HG02798 (cell line): Measurements from ENCODE around the gene NUPR1.
"Not testable (repeated sequence)": the region's sequence is repeated elsewhere in the genome, so short reads cannot be mapped to it uniquely, and the experiment has no call there.

Experiments
- ATAC-seq: cut with Tn5 transposase; IDR thresholded peaks from one replicate; pipeline ENCODE4 v1.9.1; 2021; ENCODE audit warnings: mild to moderate bottlenecking; ENCODE audit not compliant: unreplicated experiment, poor library complexity

Gene NUPR1

DNA sequence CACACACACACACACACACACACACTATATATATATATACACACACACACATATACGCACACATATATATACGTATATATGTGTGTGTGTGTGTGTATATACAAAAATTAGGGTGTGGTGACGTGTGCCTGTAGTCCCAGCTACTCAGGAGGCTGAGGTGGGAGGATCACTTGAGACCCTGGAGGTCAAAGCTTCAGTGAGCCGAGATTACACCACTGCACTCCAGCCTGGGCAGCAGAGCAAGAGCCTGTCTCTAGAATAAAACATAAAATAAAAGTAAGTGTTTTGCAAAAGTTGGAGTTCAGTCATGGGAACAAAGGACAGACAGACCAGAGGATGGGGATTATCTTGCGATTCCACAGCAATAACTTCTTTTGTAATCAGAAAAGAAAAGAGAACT is 10.8 kb downstream of the NUPR1 start:
- ATAC-seq, result no peak

DNA sequence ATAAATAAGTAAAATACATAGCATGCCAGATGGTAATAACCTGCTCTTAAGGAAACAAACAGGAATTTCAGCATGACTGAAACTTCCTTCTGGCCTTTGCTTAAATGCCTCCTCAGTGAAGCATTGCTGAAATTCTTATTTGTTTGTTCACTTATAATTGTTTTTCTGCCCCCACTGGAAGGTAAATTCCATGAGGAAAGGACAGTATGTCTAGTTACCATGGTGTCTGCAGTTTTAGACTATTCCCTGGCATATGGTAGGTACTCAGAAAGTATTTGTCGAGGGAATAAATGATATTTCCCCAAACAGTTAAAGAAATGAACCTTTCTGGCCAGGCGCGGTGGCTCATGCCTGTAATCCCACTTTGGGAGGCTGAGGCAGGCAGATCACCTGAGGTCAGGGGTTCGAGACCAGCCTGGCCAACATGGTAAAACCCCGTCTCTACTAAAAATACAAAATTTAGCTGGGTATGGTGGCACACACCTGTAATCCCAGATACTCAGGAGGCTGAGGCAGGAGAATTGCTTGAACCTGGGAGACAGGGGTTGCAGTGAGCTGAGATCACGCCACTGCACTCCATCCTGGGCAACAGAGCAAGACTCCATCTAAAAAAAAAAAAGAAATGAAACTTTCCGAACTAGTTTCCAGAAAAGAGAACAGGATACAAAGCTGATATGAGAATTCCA is 11.5 kb downstream of the NUPR1 start:
- ATAC-seq, result not testable (repeated sequence)

DNA sequence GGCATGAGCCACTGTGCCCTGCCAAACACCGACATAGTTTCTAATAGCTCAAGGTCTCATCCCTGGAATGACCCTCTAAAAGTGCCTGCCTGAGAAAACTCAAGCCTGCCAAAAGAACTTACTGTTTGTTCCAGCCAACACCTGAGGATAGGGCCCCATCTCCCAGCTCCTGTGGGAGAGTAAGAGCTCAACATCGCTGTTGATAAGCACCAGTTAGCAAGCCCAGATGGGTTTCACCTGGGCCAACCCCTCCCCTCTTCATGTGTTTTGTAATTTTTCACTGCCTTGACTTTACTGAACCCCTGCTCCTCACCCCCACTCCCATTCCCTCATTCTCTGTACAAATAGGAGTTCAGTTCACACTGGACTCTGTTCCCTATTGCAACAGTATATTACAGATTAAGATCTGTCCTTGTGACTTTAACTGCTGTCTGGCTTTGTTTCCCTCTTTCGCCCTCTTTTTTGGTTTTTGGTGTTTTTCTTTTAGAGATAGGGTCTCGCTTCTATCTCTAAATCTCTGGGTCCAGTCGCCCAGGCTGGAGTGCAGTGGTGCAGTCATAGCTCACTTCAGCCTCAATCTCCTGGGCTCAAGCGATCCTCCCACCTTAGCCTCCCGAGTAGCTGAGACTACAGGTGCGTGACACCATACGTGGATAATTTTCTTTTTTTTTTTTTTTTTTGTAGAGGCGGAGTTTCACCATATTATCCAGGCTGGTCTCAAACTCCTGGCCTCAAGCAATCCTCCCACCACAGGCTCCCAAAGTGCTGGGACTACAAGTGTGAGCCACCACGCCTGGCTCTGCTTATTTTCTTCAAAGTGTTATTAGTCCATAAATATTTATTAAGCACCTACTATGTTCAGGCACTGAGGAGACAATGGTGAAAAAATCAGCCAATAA is 12.3 kb downstream of the NUPR1 start:
- ATAC-seq, result no peak

- no peak for ATAC-seq
These were observed 14.0 kb downstream of the NUPR1 start for GRCh38 chr16:28524681-28525171.

DNA sequence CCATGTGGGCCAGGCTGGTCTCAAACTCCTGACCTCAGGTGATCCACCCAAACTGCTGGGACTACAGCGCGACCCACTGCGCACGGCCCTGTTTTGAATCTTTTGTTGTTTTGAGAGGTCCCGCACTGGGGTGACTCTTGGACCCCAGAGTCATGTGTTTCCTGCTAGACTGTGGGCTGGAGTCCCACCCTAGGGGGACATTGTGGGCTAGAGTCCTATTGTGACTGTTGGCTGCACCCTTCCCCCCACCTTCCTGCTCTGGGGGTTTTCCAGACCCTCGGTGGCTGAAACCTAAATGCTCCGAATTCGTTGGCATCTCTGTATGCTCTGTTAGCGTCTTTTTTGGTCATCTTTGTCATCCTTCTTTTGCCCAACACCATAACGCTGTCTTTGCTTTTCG is 16.0 kb downstream of the NUPR1 start:
- no peak for ATAC-seq

DNA sequence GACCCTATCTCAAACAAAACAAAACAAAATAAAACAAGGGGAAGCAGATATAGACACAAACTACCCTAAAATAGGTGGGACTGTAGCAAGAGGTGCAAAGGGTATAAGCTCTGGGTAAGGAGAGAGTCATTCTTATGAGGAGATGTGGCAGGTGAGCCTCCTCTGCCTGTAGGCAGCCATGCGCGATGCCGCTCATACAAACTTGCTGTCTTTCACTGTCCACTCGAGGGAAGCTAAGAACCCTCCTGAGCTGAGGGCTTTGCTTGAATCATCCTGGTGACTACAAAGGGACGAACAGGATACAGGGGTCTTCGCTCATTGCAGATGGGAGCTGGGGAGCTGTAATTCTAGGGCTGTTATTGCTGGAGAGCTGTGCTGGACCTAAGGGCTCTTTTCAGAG is 17.3 kb downstream of the NUPR1 start:
- no peak for ATAC-seq

- no peak for ATAC-seq
These were observed 18.1 kb downstream of the NUPR1 start for GRCh38 chr16:28520672-28521071.

DNA sequence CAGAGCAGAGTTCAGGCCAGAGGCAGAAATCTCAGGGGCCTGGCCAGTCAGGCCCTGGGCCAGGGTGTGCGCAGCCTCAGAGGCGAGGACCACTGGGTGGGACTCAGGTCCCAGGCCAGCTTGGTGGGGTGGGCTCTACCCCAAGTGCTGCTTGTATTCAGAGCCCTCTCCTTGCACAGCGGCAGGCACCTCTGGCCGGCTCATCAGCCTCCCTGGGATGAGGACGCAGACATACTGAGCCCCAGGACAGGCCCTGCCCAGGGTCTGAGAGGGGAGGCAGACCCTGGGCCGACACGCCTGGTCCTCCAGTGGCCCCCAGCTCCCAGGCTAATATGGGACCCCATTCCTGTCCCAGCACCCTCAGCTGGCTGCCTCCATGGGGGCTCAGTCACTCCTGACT is 24.5 kb downstream of the NUPR1 start:
- ATAC-seq, result no peak

- ATAC-seq, result no peak
These were observed 25.1 kb downstream of the NUPR1 start for GRCh38 chr16:28513484-28514181.

- no peak for ATAC-seq
These were observed 26.7 kb downstream of the NUPR1 start for GRCh38 chr16:28511801-28512789.

DNA sequence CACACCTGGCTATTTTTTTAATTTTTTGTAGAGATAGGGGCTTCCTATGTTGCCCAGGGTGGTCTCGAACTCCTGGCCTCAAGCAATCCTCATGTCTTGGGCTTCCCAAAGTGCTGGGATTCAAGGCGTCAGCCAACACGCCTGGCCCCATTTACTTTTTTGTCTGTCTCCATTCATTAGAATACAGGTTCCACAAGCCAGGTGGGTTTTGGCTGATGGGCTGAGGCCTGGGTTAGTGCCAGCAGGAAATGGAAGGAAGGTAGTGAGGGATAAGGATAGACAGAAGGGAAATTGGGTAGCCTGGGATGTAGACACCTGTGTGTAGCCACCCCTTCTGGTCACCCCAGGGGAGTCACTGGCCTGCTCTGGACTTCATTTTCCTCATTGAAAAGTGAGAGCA is 27.7 kb downstream of the NUPR1 start:
- ATAC-seq, result no peak

DNA sequence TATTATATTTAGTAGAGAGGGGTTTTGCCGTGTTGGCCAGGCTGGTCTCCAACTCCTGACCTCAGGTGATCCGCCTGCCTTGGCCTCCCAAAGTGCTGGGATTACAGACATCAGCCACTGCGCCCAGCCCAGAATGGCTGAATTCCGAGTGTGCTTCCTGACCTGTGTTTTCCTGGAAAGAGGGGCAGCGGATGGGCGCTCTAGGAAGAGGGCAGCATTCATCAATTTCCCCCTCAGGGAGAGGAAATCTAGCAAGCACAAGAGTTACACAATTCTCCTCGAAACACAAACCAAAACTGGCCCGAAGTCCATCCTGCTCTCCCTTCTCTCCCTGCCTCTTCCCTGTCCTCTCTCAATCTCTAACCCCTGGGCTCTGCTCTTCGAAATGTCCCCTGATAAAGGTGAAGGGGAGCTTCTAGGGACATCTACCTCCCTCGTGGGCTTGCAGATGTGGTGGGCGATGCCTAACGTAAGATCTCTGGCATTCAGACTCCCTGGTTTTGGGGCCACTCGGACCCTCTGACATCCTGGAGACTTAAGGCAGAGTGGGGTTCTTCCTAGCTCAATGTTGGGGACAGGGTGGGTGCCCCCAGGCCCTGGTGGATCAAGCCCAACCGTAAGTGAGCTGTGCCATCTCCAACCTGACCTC is 33.2 kb downstream of the NUPR1 start:
- ATAC-seq, result no peak

DNA sequence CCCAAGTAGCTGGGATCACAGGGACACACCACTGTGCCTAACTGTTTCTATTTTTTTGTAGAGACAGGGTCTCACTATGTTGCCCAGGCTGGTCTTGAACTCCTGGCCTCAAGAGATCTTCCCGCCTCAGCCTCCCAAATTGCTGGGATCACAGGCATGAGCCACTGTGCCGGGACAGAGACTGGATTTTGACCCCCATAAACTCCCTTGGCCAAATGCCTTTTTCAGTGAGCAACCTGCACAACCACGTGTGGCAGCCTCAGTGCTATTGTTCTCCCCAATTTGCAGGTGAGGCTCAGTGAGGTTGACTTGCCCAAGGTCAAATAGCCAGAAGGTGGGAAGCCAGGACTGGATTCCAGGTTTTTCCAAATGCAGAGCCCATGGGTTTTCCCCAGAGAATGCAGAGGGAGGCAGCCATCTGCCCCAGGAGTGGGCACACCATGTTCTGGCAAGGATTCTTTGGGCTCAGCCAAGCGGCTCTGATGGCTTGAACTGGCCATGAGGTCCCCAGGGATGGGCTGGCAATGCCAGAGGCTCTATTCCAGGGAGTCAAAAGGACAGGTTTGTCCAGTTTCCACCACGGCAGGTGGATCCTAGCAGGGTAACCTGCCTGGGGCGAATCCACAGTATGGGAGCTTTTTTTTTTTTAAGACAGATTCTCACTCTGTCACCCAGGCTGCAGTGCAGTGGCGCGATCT is 33.9 kb downstream of the NUPR1 start:
- no peak for ATAC-seq

GRCh38 chr16:28503470-28504259 is 35.1 kb downstream of the NUPR1 start:
- no peak for ATAC-seq

DNA sequence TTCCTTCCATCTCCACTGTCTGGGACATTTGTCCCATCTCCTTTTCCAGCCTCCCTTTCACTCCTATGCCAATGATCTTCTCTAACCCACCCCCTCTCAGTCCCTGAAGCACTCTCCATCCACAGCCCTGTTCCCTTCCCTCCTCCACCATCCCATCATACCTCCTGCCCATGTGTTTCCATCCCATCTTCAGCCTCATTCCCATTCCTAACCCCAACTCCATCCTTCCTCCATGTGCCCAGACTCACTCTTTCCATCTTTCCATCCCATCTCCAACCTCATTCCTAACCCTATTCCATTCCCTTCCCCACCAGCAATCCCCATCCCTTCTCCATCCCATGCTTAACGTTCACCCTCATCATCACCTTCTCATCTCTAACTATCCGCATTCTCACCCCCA is 36.5 kb downstream of the NUPR1 start:
- ATAC-seq, result no peak

DNA sequence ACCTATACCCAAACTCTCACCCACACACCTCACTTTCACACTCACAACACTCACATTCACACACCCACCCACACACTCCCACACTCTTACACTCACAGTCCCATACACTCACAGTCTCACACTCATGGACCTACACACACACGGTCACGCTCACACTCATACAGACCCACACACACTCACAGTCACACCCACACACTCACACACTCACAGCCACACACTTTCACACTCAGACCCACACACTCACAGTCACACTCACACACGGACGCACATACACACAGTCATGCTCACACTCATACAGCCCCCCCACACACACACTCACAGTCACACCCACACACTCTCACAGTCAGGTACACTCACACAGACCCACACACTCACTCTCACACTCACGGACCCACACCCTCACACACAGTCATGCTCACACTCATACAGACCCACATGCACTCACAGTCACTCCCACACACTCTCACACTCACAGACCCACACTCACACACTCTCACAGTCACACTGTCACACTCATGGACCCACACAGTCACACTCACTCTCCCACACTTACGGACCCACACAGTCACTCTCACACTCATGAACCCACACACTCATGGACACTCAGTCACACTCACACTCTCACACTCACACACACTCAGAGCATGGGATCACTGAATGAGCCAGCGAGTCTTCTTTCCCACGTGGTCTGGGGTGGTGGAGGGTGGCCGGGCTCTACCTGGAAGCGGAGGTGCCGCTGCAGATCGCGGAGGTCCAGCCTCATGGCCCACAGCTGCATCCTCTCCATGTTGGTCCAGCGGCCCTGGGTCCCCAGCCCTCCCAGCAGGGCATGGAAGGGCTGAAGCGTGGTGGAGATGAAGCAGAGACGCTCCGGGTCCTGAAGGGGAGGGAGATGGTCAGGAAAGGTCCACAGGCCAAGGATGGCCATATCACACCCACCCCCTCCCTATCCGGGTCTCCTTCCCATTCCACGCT is 37.2 kb downstream of the NUPR1 start:
- ATAC-seq, result no peak
